Aorta (tissue), 5 donors: Measurements from ENCODE around the gene GRIK4. TPM values are rescaled to one million over a fixed set of nuclear protein-coding genes. Genes with fewer than 3 reads are reported as not detected.

Experiments
- ATAC-seq: fragments of 200-7000 bp; cut with Tn5 transposase; one replicate; pipeline ENCODE4 v1.9.1; 2022; ENCODE audit warnings: moderate library complexity; ENCODE audit not compliant: low FRiP score
- DNase-seq, 2 donors: peaks; one replicate each; pipeline ENCODE4 v3.0.0-alpha.2; 2020
- H3K27ac ChIP-seq, 2 donors: one replicate each; pipeline ENCODE4 v1.5.1; 2013; ENCODE audit warnings: low read length in 2 of 2, mild to moderate bottlenecking in 2 of 2, moderate library complexity in 2 of 2, control low read depth in 1 of 2, inconsistent platforms in 1 of 2, low read depth in 1 of 2
- H3K27me3 ChIP-seq, 2 donors: one replicate each; pipeline ENCODE4 v1.6.1; 2013; ENCODE audit warnings: control low read depth in 1 of 2, low read length in 1 of 2, mild to moderate bottlenecking in 1 of 2, moderate library complexity in 1 of 2; ENCODE audit not compliant: insufficient read depth in 2 of 2, control insufficient read depth in 1 of 2
- H3K36me3 ChIP-seq, 2 donors: one replicate each; pipeline ENCODE4 v1.6.1; 2013; ENCODE audit warnings: control low read depth in 1 of 2, low read length in 1 of 2, mild to moderate bottlenecking in 1 of 2; ENCODE audit not compliant: insufficient read depth in 2 of 2, control insufficient read depth in 1 of 2
- H3K4me1 ChIP-seq, 2 donors: one replicate each; pipeline ENCODE4 v1.6.1; 2013; ENCODE audit warnings: low read length in 2 of 2, control low read depth in 1 of 2, mild to moderate bottlenecking in 1 of 2, moderate library complexity in 1 of 2; ENCODE audit not compliant: insufficient read depth in 2 of 2, control insufficient read depth in 1 of 2
- H3K4me3 ChIP-seq, 2 donors: one replicate each; pipeline ENCODE4 v1.5.1; 2013; ENCODE audit warnings: low read length in 2 of 2, control low read depth in 1 of 2, mild to moderate bottlenecking in 1 of 2
- H3K9me3 ChIP-seq: one replicate; pipeline ENCODE4 v1.6.1; 2013; ENCODE audit warnings: mild to moderate bottlenecking, low read length; ENCODE audit not compliant: control insufficient read depth
- WGBS, 2 donors: extraction: QIAGEN DNeasy Blood & Tissue Kit; methylation state at CpG; one replicate each; pipeline ENCODE4 v1.1.7; 2013; 5-methylcytosine and 5-hydroxymethylcytosine counted together
- intact Hi-C, 2 donors: fragments of 100-400 bp; cut with DNase I; formaldehyde crosslinking; loops; one replicate each; pipeline versions ENCODE4 v1.14.2 to v1.15.0; 2022
- polyA plus RNA-seq, 2 donors: library from polyadenylated mRNA; stranded (reverse); fragments of 200-250 nt; gene quantifications; one replicate each; pipeline ENCODE4 v1.2.3, GENCODE V29; 2013
- total RNA-seq, 2 donors: library from RNA; stranded (reverse); fragmentation: NEBNext Ultra II Directional; extraction: Animal tissue kit (Norgen Biotek cat#: 25700); gene quantifications; one replicate each; pipeline ENCODE4 v1.2.1, GENCODE V29; 2021
- donor health status: healthy with polysubstance abuse.
- donor health status: Bipolar disorder and iron deficiency.
- donor health status: DM: no; HTN: no; CAD: no.
- donor health status: DM: no; HTN: no; CAD: no.
- donor health status: DM: yes; HTN: yes; CAD: no.

Gene GRIK4
- total and polyA plus RNA-seq, 4 donors: not detected

- peaks cover 8% of the 10 kb centered on the region for H3K9me3 ChIP-seq
- DNase-seq (no peak), ATAC-seq (no peak)
- H3K27me3 ChIP-seq: no peaks in the 10 kb centered on the region
- WGBS, 2 donors: 91 to 96% methylated on average over 6 of the region's 6 CpGs
- intact Hi-C loops: no loop called here
- no peak overlapping the region for H3K4me3 ChIP-seq
- H3K36me3 ChIP-seq: no peaks in the 10 kb centered on the region
- no peaks in the 10 kb centered on the region for H3K4me1 ChIP-seq
- no peak overlapping the region for H3K27ac ChIP-seq
Measured at GRCh38 chr11:120712014-120712413, 200.5 kb downstream of the GRIK4 start.

GRCh38 chr11:120712881-120713280, 201.3 kb downstream of the GRIK4 start:
- no peaks in the 10 kb centered on the region for H3K4me1 ChIP-seq
- H3K27ac ChIP-seq: no peak overlapping the region
- no peaks in the 10 kb centered on the region for H3K36me3 ChIP-seq
- no peak overlapping the region for H3K4me3 ChIP-seq
- no peaks in the 10 kb centered on the region for H3K27me3 ChIP-seq
- intact Hi-C loops: no loop called here
- no peak for ATAC-seq
- 76 to 77% methylated on average over 4 of the region's 4 CpGs for WGBS, 2 donors
- peaks cover under 1% of the 10 kb centered on the region for H3K9me3 ChIP-seq
- no peak for DNase-seq

GRCh38 chr11:120713296-120713695, 201.7 kb downstream of the GRIK4 start:
- H3K9me3 ChIP-seq: no peaks in the 10 kb centered on the region
- intact Hi-C loops: no loop called here
- no peak for ATAC-seq
- no peaks in the 10 kb centered on the region for H3K4me1 ChIP-seq
- 56 to 59% methylated on average over 5 of the region's 5 CpGs for WGBS, 2 donors
- H3K27ac ChIP-seq: no peak overlapping the region
- no peak for DNase-seq
- no peak overlapping the region for H3K4me3 ChIP-seq
- H3K36me3 ChIP-seq: no peaks in the 10 kb centered on the region
- H3K27me3 ChIP-seq: no peaks in the 10 kb centered on the region

GRCh38 chr11:120714438-120714837, 202.9 kb downstream of the GRIK4 start:
- Histone ChIP-seq H3K36me3 (no peaks in the 10 kb centered on the region), H3K27me3 (no peaks in the 10 kb centered on the region), H3K27ac (no peak overlapping the region), H3K4me3 (no peak overlapping the region), H3K4me1 (no peaks in the 10 kb centered on the region), H3K9me3 (no peaks in the 10 kb centered on the region)
- ATAC-seq (no peak), DNase-seq (no peak)
- 84 to 87% methylated on average over 3 of the region's 3 CpGs for WGBS, 2 donors
- intact Hi-C loops: no loop called here

GRCh38 chr11:120715239-120715638, 203.7 kb downstream of the GRIK4 start:
- no peak overlapping the region for H3K4me3 ChIP-seq
- H3K9me3 ChIP-seq: no peaks in the 10 kb centered on the region
- 43% methylated on average over 10 of the region's 10 CpGs for WGBS, 2 donors
- no peaks in the 10 kb centered on the region for H3K4me1 ChIP-seq
- no peaks in the 10 kb centered on the region for H3K27me3 ChIP-seq
- ATAC-seq: no peak
- no peak for DNase-seq
- no peak overlapping the region for H3K27ac ChIP-seq
- intact Hi-C loops: no loop called here
- H3K36me3 ChIP-seq: no peaks in the 10 kb centered on the region

- no peaks in the 10 kb centered on the region for H3K9me3 ChIP-seq
- H3K27me3 ChIP-seq: no peaks in the 10 kb centered on the region
- H3K36me3 ChIP-seq: no peaks in the 10 kb centered on the region
- no peak for ATAC-seq
- intact Hi-C loops: no loop called here
- H3K4me1 ChIP-seq: no peaks in the 10 kb centered on the region
- no peak for DNase-seq
- H3K4me3 ChIP-seq: no peak overlapping the region
- no peak overlapping the region for H3K27ac ChIP-seq
- 81 to 86% methylated on average over 11 of the region's 11 CpGs for WGBS, 2 donors
Measured at GRCh38 chr11:120717042-120717441, 205.5 kb downstream of the GRIK4 start.

GRCh38 chr11:120717623-120718022, 206.1 kb downstream of the GRIK4 start:
- H3K36me3 ChIP-seq: no peaks in the 10 kb centered on the region
- no peak overlapping the region for H3K4me3 ChIP-seq
- intact Hi-C loops: no loop called here
- no peaks in the 10 kb centered on the region for H3K9me3 ChIP-seq
- ATAC-seq (no peak), DNase-seq (no peak)
- WGBS, 2 donors: 75% methylated on average over 6 of the region's 6 CpGs
- no peaks in the 10 kb centered on the region for H3K4me1 ChIP-seq
- H3K27ac ChIP-seq: no peak overlapping the region
- no peaks in the 10 kb centered on the region for H3K27me3 ChIP-seq

- Histone ChIP-seq H3K9me3 (no peaks in the 10 kb centered on the region), H3K27ac (no peak overlapping the region), H3K27me3 (no peaks in the 10 kb centered on the region), H3K4me1 (no peaks in the 10 kb centered on the region), H3K36me3 (no peaks in the 10 kb centered on the region), H3K4me3 (no peak overlapping the region)
- ATAC-seq (no peak), DNase-seq (no peak)
- 77 to 79% methylated on average over 8 of the region's 8 CpGs for WGBS, 2 donors
- intact Hi-C loops: no loop called here
Measured at GRCh38 chr11:120718171-120718570, 206.6 kb downstream of the GRIK4 start.

GRCh38 chr11:120719348-120719747, 207.8 kb downstream of the GRIK4 start:
- no peaks in the 10 kb centered on the region for H3K36me3 ChIP-seq
- intact Hi-C loops: no loop called here
- ATAC-seq (no peak), DNase-seq (no peak)
- H3K4me1 ChIP-seq: no peaks in the 10 kb centered on the region
- no peaks in the 10 kb centered on the region for H3K9me3 ChIP-seq
- H3K27ac ChIP-seq: no peak overlapping the region
- 62 to 63% methylated on average over 3 of the region's 3 CpGs for WGBS, 2 donors
- H3K27me3 ChIP-seq: no peaks in the 10 kb centered on the region
- no peak overlapping the region for H3K4me3 ChIP-seq
